Measurements from ENCODE around the gene SLC25A46.
A peak's percentile ranks its signal among the peaks of the same experiment; 100 is the strongest.
"Not testable (repeated sequence)": the region's sequence is repeated elsewhere in the genome, so short reads cannot be mapped to it uniquely, and the experiment has no call there.

The SLC25A46 gene

GRCh38 chr5:110735556-110735955 is 3.3 kb upstream of the SLC25A46 start:
- Mint-ChIP-seq H3K36me3 (peaks cover 7% of the 10 kb centered on the region), H3K9me3 (no peaks in the 10 kb centered on the region), H3K4me1 (peaks cover 21% of the 10 kb centered on the region), H3K4me3 (no peak overlapping the region), H3K27ac (no peak overlapping the region)
- DNase-seq (ENCODE audit: low spot score in 2 of 2) = no peak
- no peak for ATAC-seq

- H3K4me3 Mint-ChIP-seq = no peak overlapping the region
- H3K36me3 Mint-ChIP-seq = peaks cover 7% of the 10 kb centered on the region
Observed at GRCh38 chr5:110736753-110737152, 2.1 kb upstream of the SLC25A46 start.

DNA sequence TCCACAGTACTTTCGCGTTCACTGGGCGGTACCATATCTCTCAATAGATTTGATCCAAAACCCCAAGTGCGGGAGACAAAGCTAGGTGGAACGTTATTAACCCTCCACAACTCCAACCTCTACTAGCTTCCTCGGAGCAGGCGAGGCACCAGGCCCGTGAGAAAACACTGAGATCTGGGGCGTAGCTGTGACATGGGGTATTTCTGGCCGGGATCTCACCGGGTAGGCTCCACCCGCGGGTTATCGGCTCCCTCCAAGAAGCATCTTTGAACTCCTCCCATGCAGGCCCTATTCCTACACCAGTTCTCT is 350 bp upstream of the SLC25A46 start:
- Mint-ChIP-seq H3K4me3 (peak overlapping the region; percentile 85), H3K27ac (peak overlapping the region; percentile 94), H3K36me3 (peaks cover 16% of the 10 kb centered on the region), H3K4me1 (peaks cover 21% of the 10 kb centered on the region), H3K9me3 (no peaks in the 10 kb centered on the region)
- ATAC-seq (peak; percentile 78), DNase-seq (ENCODE audit: low spot score in 2 of 2) (no peak)

More at GRCh38 chr5:110736753-110737152, 2.1 kb upstream of the SLC25A46 start:
- DNase-seq (ENCODE audit: low spot score in 2 of 2) = no peak
- H3K9me3 Mint-ChIP-seq = no peaks in the 10 kb centered on the region
- peaks cover 21% of the 10 kb centered on the region for H3K4me1 Mint-ChIP-seq
- no peak for ATAC-seq
- H3K27ac Mint-ChIP-seq = no peak overlapping the region

- peak overlapping the region; percentile 80 for H3K27ac Mint-ChIP-seq
- no peak for DNase-seq (ENCODE audit: low spot score in 2 of 2)
- peak overlapping the region; percentile 20 for H3K4me3 Mint-ChIP-seq
- peak; percentile 98 for ATAC-seq
- peaks cover 29% of the 10 kb centered on the region for H3K4me1 Mint-ChIP-seq
- H3K36me3 Mint-ChIP-seq = peaks cover 71% of the 10 kb centered on the region
- no peaks in the 10 kb centered on the region for H3K9me3 Mint-ChIP-seq
Observed at GRCh38 chr5:110751902-110752762, 13.3 kb downstream of the SLC25A46 start.

DNA sequence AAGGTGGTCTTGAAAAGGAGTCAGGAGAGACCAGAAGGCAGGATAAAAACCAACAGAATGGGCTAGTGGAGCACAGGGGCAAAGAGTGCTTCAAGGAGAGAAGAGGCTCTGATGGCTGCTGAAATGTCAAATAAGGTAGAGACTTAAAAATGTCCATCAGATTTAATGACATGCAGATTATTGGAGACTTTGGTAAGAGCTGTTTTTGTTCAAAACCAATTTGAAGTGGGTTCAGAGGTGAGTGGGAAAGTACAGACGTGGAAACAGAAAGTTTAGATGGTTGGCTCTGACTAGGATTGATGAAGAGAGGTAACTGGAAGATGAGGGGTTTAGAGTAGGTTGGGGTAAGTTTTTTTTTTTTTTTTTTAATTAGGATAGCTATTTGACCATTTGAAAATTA is 14.1 kb downstream of the SLC25A46 start:
- Mint-ChIP-seq H3K4me1 (peaks cover 29% of the 10 kb centered on the region), H3K4me3 (peak overlapping the region; percentile 20), H3K9me3 (no peaks in the 10 kb centered on the region), H3K27ac (peak overlapping the region; percentile 80), H3K36me3 (peaks cover 63% of the 10 kb centered on the region)
- ATAC-seq (peak; percentile 45), DNase-seq (ENCODE audit: low spot score in 2 of 2) (no peak)

DNA sequence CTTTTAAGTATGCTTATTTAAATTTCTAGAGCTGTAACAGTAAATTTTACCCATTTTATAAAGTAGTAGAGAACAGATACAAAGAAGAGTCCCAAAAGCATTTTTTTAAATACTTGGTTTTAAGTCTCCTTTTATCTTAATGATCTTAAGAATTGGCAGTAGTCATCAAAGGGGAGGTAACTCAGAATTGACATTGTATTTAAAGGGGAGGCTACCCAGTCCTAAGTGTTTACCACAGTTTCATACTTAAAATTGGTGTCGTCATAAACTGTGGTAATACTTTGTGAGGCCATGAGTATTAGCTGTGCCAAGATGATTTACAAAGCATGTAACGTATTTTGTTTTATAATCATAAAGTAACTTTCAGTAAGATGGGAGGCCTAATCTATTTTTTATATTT is 14.8 kb downstream of the SLC25A46 start:
- Mint-ChIP-seq H3K36me3 (peaks cover 56% of the 10 kb centered on the region), H3K9me3 (no peaks in the 10 kb centered on the region), H3K4me1 (peaks cover 29% of the 10 kb centered on the region), H3K4me3 (no peak overlapping the region), H3K27ac (no peak overlapping the region)
- peak; percentile 46 for ATAC-seq
- no peak for DNase-seq (ENCODE audit: low spot score in 2 of 2)

DNA sequence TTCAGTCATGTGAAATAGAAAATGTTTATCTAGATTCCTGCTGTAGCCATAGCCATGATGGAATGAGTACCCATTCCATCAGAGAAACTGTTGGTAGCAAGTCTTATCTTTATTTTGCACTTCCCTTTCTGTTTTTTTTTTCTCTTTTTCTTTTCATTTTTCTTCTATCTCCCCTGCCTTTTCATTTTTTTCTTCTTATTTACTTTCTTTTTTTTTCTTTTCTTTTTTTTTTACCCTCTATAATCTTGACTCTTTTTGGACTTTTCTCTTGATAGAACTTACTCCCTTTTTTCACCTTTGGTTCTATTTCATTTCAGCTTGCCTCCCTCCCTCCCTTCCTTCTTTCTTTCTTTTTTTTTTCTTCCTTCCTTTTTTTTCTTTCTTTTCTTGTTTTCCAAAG is 15.4 kb downstream of the SLC25A46 start:
- no peak overlapping the region for H3K27ac Mint-ChIP-seq
- ATAC-seq = no peak

DNA sequence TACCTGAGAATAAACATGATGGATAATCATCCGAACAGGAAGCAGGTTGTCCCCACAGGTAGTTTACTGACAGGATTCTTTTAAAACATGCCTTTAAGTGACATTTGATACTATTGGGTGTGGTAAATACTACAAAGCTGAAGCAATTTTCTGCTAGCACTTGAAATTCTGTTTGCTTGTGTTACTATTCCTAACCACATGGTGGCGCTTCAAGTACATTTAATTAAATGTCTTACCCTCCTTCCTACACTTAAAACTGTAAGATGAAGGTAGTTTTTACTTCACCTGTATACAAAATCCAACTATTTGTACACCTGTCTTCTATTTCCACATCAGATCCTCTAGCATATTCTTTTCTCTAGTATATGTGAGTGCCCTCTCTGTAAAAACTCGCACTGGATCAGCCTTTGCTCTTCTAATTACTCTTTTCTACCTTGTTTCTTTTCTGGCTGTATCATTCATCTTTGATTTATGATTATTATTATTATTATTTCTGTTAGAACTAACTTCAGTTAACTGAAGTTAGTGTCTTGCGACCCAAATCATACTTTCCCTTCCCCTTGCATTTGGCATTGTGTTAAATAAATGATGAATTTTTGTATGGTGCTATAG is 18.4 kb downstream of the SLC25A46 start:
- H3K4me3 Mint-ChIP-seq = no peak overlapping the region
- no peak for ATAC-seq
- no peak for DNase-seq (ENCODE audit: low spot score in 2 of 2)
- H3K36me3 Mint-ChIP-seq = peaks cover 33% of the 10 kb centered on the region
- no peak overlapping the region for H3K27ac Mint-ChIP-seq
- no peaks in the 10 kb centered on the region for H3K9me3 Mint-ChIP-seq
- peaks cover 11% of the 10 kb centered on the region for H3K4me1 Mint-ChIP-seq

More for the DNA sequence above, 15.4 kb downstream of the SLC25A46 start:
- H3K36me3 Mint-ChIP-seq = peaks cover 50% of the 10 kb centered on the region
- no peaks in the 10 kb centered on the region for H3K9me3 Mint-ChIP-seq
- no peak for DNase-seq (ENCODE audit: low spot score in 2 of 2)
- H3K4me1 Mint-ChIP-seq = peaks cover 23% of the 10 kb centered on the region
- H3K4me3 Mint-ChIP-seq = no peak overlapping the region

DNA sequence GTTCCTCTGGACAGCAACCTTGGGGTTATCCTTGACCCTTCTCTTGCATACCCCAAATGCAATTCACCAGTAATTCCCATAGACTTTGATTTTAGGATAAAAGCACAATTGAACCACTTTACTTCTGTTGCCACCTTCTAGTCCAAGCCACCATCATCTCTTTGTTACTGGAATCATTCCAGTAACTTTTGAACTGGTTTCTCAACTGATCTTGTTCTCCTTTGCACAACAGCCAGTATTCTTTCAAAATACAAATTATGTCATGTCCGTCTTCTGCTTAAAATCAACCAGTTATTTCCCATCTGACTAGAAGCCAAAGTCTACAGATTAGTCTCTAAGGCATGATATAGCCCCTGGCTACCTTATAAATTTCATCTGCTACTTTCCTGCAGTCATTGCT is 21.4 kb downstream of the SLC25A46 start:
- H3K36me3 Mint-ChIP-seq = peaks cover 13% of the 10 kb centered on the region
- DNase-seq (ENCODE audit: low spot score in 2 of 2) (no peak), ATAC-seq (no peak)
- no peaks in the 10 kb centered on the region for H3K9me3 Mint-ChIP-seq
- H3K4me1 Mint-ChIP-seq = no peaks in the 10 kb centered on the region
- no peak overlapping the region for H3K4me3 Mint-ChIP-seq
- H3K27ac Mint-ChIP-seq = no peak overlapping the region

GRCh38 chr5:110768138-110768860 is 29.5 kb downstream of the SLC25A46 start:
- Mint-ChIP-seq H3K36me3 (no peaks in the 10 kb centered on the region), H3K4me1 (no peaks in the 10 kb centered on the region), H3K9me3 (no peaks in the 10 kb centered on the region), H3K4me3 (no peak overlapping the region), H3K27ac (no peak overlapping the region)
- ATAC-seq = no peak
- DNase-seq (ENCODE audit: low spot score in 2 of 2) = no peak

DNA sequence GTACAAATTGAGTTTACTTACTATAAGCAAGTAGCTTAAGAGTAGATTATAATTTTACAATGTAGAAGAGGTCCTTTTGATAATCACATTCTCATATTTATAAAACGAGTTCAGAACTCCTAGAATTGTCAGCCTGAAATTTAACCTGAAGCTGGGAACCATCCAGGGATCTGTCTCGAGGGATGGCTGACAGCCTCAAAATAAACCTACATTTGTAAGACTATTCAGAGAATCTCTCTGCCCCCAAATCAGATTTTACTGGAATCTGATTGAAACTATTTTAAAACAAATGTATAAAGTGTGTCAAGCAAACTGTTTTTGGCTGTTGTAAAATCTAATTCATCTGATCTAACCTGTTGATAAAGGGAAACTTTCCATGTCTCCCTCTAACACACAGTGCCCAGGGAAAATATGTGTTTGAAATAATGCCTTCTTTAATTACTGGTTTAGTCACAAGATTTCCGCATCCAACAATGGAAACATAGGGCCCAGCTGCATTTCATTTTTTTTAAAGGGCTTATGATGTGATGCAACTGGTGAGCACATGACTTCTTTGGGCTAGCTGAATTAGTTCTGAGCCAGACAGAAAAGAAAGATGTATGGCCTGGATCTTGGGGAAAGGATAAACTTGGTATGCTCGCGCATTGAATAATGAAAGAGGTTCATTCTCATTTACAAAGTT is 30.3 kb downstream of the SLC25A46 start:
- no peak overlapping the region for H3K4me3 Mint-ChIP-seq
- H3K27ac Mint-ChIP-seq = no peak overlapping the region
- no peaks in the 10 kb centered on the region for H3K36me3 Mint-ChIP-seq
- peaks cover under 1% of the 10 kb centered on the region for H3K9me3 Mint-ChIP-seq
- no peaks in the 10 kb centered on the region for H3K4me1 Mint-ChIP-seq
- DNase-seq (ENCODE audit: low spot score in 2 of 2) = no peak
- ATAC-seq = no peak

- Mint-ChIP-seq H3K4me1 (no peaks in the 10 kb centered on the region), H3K36me3 (no peaks in the 10 kb centered on the region), H3K9me3 (peaks cover 6% of the 10 kb centered on the region), H3K4me3 (no peak overlapping the region), H3K27ac (no peak overlapping the region)
- DNase-seq (ENCODE audit: low spot score in 2 of 2) (no peak), ATAC-seq (no peak)
Observed at GRCh38 chr5:110770286-110770685, 31.5 kb downstream of the SLC25A46 start.

DNA sequence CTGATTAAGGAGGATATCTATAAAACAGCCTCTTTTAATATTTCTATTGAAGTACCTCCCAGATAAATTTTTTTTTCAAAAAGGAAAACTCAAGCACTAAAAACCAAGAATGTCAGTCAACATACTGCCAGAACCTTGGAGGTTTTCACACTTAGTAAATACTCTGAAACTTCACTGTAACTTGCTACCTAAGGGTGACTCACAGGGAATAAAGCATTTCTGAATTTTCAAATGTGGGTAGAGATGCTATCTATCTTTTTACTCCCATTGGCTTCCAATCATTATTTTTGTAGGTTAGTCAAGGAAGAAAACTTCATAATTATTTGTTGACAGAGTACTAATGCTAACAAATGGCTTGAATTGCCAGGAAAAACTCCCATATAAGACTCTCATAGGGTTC is 46.1 kb downstream of the SLC25A46 start:
- Mint-ChIP-seq H3K27ac (no peak overlapping the region), H3K36me3 (no peaks in the 10 kb centered on the region), H3K4me1 (no peaks in the 10 kb centered on the region), H3K4me3 (no peak overlapping the region), H3K9me3 (no peaks in the 10 kb centered on the region)
- no peak for DNase-seq (ENCODE audit: low spot score in 2 of 2)
- no peak for ATAC-seq

GRCh38 chr5:110785356-110785755 is 46.5 kb downstream of the SLC25A46 start:
- H3K27ac Mint-ChIP-seq = no peak overlapping the region
- ATAC-seq (no peak), DNase-seq (ENCODE audit: low spot score in 2 of 2) (no peak)
- H3K4me1 Mint-ChIP-seq = no peaks in the 10 kb centered on the region
- H3K4me3 Mint-ChIP-seq = no peak overlapping the region
- no peaks in the 10 kb centered on the region for H3K9me3 Mint-ChIP-seq
- no peaks in the 10 kb centered on the region for H3K36me3 Mint-ChIP-seq

DNA sequence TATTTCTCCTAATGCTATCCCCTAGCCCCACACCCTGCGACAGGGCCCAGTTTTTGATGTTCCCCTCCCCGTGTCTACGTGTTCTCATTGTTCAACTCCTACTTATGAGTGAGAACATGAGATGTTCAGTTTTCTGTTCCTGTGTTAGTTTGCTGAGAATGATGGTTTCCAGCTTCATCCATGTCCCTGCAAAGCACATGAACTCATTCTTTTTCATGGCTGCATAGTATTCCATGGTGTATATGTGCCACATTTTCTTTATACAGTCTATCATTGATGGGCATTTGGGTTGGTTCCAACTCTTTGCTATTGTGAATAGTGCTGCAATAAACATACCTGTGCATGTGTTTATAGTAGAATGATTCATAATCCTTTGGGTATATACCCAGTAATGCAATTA is 49.2 kb downstream of the SLC25A46 start:
- H3K36me3 Mint-ChIP-seq; ATAC-seq; H3K27ac Mint-ChIP-seq; H3K4me1 Mint-ChIP-seq; H3K4me3 Mint-ChIP-seq; H3K9me3 Mint-ChIP-seq; DNase-seq (ENCODE audit: low spot score in 2 of 2): not testable (repeated sequence)
